DMS53 treated with DMSO at 0.1 percent for 48 hours (cell line): ENCODE measurements around the gene TPSAB1.
"Not testable (repeated sequence)": the region's sequence is repeated elsewhere in the genome, so short reads cannot be mapped to it uniquely, and the experiment has no call there.

Source experiments
- DNase-seq: peaks from one replicate; lab custom pipeline; 2025; ENCODE audit not compliant: unreplicated experiment; lab: John Stamatoyannopoulos, UW

The TPSAB1 gene

GRCh38 chr16:1240436-1240835 lies at the start of gene TPSAB1:
TSS of gene TPSAB1 (plus strand) at chr16:1240705. CDS start at chr16:1240939, 234 bp downstream.
- DNase-seq, result not testable (repeated sequence)

- not testable (repeated sequence) for DNase-seq
Observed at GRCh38 chr16:1190789-1191188, 49.7 kb upstream of the TPSAB1 start.

GRCh38 chr16:1192384-1193073 lies 48.0 kb upstream of the TPSAB1 start:
- no peak for DNase-seq

GRCh38 chr16:1193143-1193824 lies 47.2 kb upstream of the TPSAB1 start:
- DNase-seq, result no peak

- no peak for DNase-seq
Observed at GRCh38 chr16:1193825-1194581, 46.5 kb upstream of the TPSAB1 start.

- no peak for DNase-seq
Observed at GRCh38 chr16:1194665-1195392, 45.7 kb upstream of the TPSAB1 start.

GRCh38 chr16:1195393-1195666 lies 45.2 kb upstream of the TPSAB1 start:
- no peak for DNase-seq

GRCh38 chr16:1196494-1196893 lies 44.0 kb upstream of the TPSAB1 start:
- no peak for DNase-seq

- no peak for DNase-seq
Observed at GRCh38 chr16:1197237-1197866, 43.2 kb upstream of the TPSAB1 start.

- DNase-seq, result no peak
Observed at GRCh38 chr16:1198194-1198593, 42.3 kb upstream of the TPSAB1 start.

GRCh38 chr16:1198671-1199346 lies 41.7 kb upstream of the TPSAB1 start:
- DNase-seq, result not testable (repeated sequence)

- DNase-seq, result no peak
Observed at GRCh38 chr16:1199347-1200013, 41.0 kb upstream of the TPSAB1 start.

GRCh38 chr16:1200014-1200627 lies 40.4 kb upstream of the TPSAB1 start:
- no peak for DNase-seq

- DNase-seq, result no peak
Observed at GRCh38 chr16:1201444-1201843, 39.1 kb upstream of the TPSAB1 start.

- no peak for DNase-seq
Observed at GRCh38 chr16:1202274-1202673, 38.2 kb upstream of the TPSAB1 start.

- DNase-seq, result no peak
Observed at GRCh38 chr16:1204933-1205332, 35.6 kb upstream of the TPSAB1 start.

- no peak for DNase-seq
Observed at GRCh38 chr16:1206326-1206725, 34.2 kb upstream of the TPSAB1 start.

GRCh38 chr16:1206786-1207185 lies 33.7 kb upstream of the TPSAB1 start:
- DNase-seq, result no peak

GRCh38 chr16:1208239-1208830 lies 32.2 kb upstream of the TPSAB1 start:
- DNase-seq, result no peak
